Measurements from ENCODE around the gene MORN1.

- TF ChIP-seq CREB1 (IDR thresholded peaks at IDR 0.05; ENCODE audit: low read depth) (no peak), YY1 (IDR thresholded peaks at IDR 0.05; ENCODE audit: low read depth) (no peak), ZBTB7A (IDR thresholded peaks at IDR 0.05; ENCODE audit: low read depth) (no peak), TEAD4 (IDR thresholded peaks at IDR 0.05) (no peak), TAF1 (IDR thresholded peaks at IDR 0.05; ENCODE audit: low read depth) (no peak), RAD21 (IDR thresholded peaks at IDR 0.05; ENCODE audit: low read depth) (no peak)
- TF ChIP-seq, protein P1, sequence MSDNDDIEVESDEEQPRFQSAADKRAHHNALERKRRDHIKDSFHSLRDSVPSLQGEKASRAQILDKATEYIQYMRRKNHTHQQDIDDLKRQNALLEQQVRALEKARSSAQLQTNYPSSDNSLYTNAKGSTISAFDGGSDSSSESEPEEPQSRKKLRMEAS (IDR thresholded peaks at IDR 0.05): no peak
- TF ChIP-seq, protein P2, sequence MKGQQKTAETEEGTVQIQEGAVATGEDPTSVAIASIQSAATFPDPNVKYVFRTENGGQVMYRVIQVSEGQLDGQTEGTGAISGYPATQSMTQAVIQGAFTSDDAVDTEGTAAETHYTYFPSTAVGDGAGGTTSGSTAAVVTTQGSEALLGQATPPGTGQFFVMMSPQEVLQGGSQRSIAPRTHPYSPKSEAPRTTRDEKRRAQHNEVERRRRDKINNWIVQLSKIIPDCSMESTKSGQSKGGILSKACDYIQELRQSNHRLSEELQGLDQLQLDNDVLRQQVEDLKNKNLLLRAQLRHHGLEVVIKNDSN (IDR thresholded peaks at IDR 0.05): no peak
Observed at GRCh38 chr1:2417833-2418225, 26.5 kb upstream of the MORN1 start.
